Measurements from ENCODE around the gene PCNP. TPM values are rescaled to one million over a fixed set of nuclear protein-coding genes. Genes with fewer than 3 reads are reported as not detected.

Gene PCNP
- polyA plus RNA-seq, 1 donor from 2014 or later: 280 TPM

GRCh38 chr3:101643009-101643844, 69.2 kb downstream of the PCNP start:
- Histone ChIP-seq H2AFZ (ENCODE audit: low read depth, low read length) (no peak overlapping the region), H3K9me3 (ENCODE audit: low read length) (no peaks in the 10 kb centered on the region), H3F3A (ENCODE audit: insufficient read depth, low read length, poor library complexity, severe bottlenecking) (no peaks in the 10 kb centered on the region), H4K20me1 (ENCODE audit: insufficient read depth) (no peaks in the 10 kb centered on the region), H3K9me2 (ENCODE audit: insufficient read depth, low read length) (no peaks in the 10 kb centered on the region), H3K79me2 (replicated peaks; ENCODE audit: insufficient read depth, low read length) (no peaks in the 10 kb centered on the region), H3K4me2 (ENCODE audit: low read length) (no peak overlapping the region), H3K36me3 (ENCODE audit: insufficient read depth, low read length) (no peaks in the 10 kb centered on the region), H3K9ac (ENCODE audit: low read length) (no peak overlapping the region), H3K27ac (ENCODE audit: low read length) (no peak overlapping the region), H3K27me3 (ENCODE audit: insufficient read depth, low read depth, low read length) (no peaks in the 10 kb centered on the region), H3K4me3 (ENCODE audit: low read length) (no peak overlapping the region)
- TF ChIP-seq MXI1 (conservative IDR thresholded peaks at IDR 0.05; ENCODE audit: poor library complexity, severe bottlenecking): no peak
- TF ChIP-seq RAD21 (conservative IDR thresholded peaks at IDR 0.05): no peak
- TF ChIP-seq REST (IDR thresholded peaks at IDR 0.05; ENCODE audit: borderline replicate concordance): no peak
- no peak for TF ChIP-seq EZH2 (IDR thresholded peaks at IDR 0.05; ENCODE audit: borderline replicate concordance, insufficient read depth, low read length, poor library complexity, severe bottlenecking)
- TF ChIP-seq TAF1 (IDR thresholded peaks at IDR 0.05; ENCODE audit: low read depth): no peak
- no peak for TF ChIP-seq SMC3 (conservative IDR thresholded peaks at IDR 0.05; ENCODE audit: poor library complexity)
- no peak for TF ChIP-seq CTCF (IDR thresholded peaks at IDR 0.05; ENCODE audit: poor library complexity, severe bottlenecking)
- no peak for TF ChIP-seq POLR2AphosphoS5 (IDR thresholded peaks at IDR 0.05)
- TF ChIP-seq EP300 (conservative IDR thresholded peaks at IDR 0.05; ENCODE audit: poor library complexity, severe bottlenecking): no peak

Small RNA genes within 50 kb of the gene (small RNA-seq; reads per million reads assigned to genes)
- gene RF00019 (0 to 1.2 (median 0) reads per million in 3 experiments), gene RNU6-1256P (0 reads per million in 3 experiments)

Other genes starting within 250 kb of the PCNP start
- gene SENP7, start 61.0 kb upstream of the PCNP start, polyA plus RNA-seq: 264 and 273 TPM in 2 replicates
- gene TRMT10C, start 12.3 kb upstream of the PCNP start, polyA plus RNA-seq: 42.1 and 44.5 TPM in 2 replicates
- gene ZBTB11, start 103.0 kb downstream of the PCNP start, polyA plus RNA-seq: 22.0 and 23.5 TPM in 2 replicates
- 2,626 and 2,767 TPM in 2 replicates for gene RPL24, start 112.5 kb downstream of the PCNP start, polyA plus RNA-seq
- 45.2 and 52.9 TPM in 2 replicates for gene CEP97, start 150.4 kb downstream of the PCNP start, polyA plus RNA-seq
- gene NXPE3, start 205.0 kb downstream of the PCNP start, polyA plus RNA-seq: 6.6 and 7.9 TPM in 2 replicates